GM18867 (cell line): Measurements from ENCODE around the gene A3GALT2.

Experiments used
- ATAC-seq: cut with Tn5 transposase; IDR thresholded peaks from one replicate; pipeline ENCODE4 v1.9.1; 2021; ENCODE audit warnings: mild to moderate bottlenecking, moderate library complexity; ENCODE audit not compliant: unreplicated experiment

The A3GALT2 gene

GRCh38 chr1:33350611-33351280 is 29.8 kb upstream of the A3GALT2 start:
- no peak for ATAC-seq

DNA sequence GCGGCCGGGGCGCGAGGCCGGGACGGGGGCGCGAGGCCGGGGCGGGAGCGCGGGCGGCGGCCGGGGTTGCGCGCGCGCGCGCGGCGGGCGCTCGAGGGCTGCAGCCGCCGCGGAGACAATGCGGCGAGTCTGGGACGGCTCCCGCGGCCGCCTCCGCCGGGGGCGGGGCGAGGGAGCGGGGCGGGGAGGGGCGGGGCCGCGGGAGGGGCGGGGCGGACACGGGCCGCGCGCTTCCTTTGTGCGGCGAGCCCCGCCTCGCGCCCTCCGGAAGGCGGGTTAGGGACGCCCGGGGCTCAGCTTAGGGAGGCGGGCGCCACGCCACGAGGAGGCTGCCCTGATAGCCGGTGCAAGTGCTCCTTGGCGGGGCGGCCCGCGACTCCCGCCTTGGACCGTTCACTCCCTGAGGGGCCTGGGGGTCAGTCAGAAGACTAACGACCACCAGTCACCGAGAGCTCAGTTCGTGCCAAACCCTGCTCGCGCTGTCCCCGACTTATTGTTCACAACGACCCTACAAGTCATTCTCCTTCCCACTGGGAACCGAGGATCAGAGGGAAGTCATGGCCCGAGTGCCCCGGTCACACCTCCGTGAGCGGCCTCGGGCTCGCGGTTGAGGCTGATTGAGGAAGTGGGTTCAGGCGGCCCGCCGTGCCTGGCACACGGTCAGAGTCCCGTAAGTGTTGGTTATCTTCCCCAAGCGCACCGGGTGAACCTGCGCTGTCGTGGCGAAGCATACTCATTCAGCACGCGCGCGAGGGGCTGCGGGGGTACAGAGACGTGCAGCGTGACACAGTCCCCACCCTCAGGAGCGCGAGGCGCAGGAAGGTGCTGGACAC is 29.1 kb upstream of the A3GALT2 start:
- peak; percentile 84 for ATAC-seq

GRCh38 chr1:33349081-33349759 is 28.3 kb upstream of the A3GALT2 start:
- ATAC-seq: peak; percentile 36

GRCh38 chr1:33348676-33349080 is 27.8 kb upstream of the A3GALT2 start:
- ATAC-seq: no peak

- no peak for ATAC-seq
Measured at GRCh38 chr1:33348194-33348593, 27.3 kb upstream of the A3GALT2 start.

DNA sequence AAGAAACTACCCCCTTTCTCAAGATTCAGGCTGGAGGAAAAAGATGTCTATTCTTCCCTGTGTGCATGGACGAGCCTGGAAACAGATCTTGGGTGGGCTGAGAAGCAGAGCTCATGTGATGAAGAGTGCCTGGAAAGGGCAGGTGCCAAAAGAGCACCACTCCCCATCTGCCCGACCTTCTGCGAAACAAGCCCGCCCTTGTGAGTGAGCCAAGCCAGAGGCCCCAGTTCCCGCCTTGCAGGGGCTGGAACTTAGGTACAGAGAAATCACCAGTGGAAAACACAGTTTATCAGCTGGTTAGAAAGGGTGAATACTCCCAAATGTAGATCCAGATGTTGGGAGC is 26.7 kb upstream of the A3GALT2 start:
- no peak for ATAC-seq

GRCh38 chr1:33346927-33347649 is 26.2 kb upstream of the A3GALT2 start:
- no peak for ATAC-seq

- no peak for ATAC-seq
Measured at GRCh38 chr1:33346533-33346926, 25.6 kb upstream of the A3GALT2 start.

GRCh38 chr1:33344896-33345560 is 24.1 kb upstream of the A3GALT2 start:
- no peak for ATAC-seq

DNA sequence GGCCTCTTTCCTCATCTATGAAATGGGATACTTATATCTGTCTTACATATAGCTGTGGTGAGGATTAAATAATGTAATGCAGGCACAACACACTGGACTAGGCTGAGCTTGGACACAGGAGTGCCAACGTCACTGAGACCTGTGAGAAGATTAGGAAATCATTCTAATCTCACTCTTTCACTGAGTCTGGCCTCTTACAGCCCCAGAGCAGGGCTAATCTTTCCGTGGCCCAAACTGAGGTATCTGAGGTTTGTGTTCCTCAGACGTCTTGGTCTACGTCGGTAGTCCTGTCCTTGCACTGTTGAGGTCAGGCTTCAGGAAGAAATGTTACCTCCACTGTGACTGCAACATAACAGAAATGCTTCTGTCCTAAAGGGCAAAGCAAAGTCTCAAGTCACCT is 22.6 kb upstream of the A3GALT2 start:
- no peak for ATAC-seq

- ATAC-seq: no peak
Measured at GRCh38 chr1:33342041-33342723, 21.3 kb upstream of the A3GALT2 start.

DNA sequence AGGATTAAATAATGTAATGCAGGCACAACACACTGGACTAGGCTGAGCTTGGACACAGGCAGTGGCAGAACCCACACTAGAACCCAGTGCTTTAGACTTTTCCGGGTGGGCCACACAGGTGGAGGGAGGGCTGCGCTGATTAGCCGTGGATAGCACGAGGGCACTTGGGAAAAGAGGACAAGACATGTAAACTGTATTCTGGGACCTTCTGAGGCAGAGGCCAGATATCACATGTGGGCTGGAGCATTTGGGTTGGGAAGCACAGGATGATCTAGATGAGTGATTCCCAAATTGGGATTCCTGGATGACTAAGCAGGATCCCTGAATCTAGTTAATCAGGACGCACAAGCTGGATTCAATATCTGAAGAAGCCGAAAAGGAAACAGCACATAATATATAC is 20.3 kb upstream of the A3GALT2 start:
- ATAC-seq: no peak

GRCh38 chr1:33339413-33339812 is 18.5 kb upstream of the A3GALT2 start:
- no peak for ATAC-seq

- no peak for ATAC-seq
Measured at GRCh38 chr1:33338440-33339211, 17.7 kb upstream of the A3GALT2 start.

DNA sequence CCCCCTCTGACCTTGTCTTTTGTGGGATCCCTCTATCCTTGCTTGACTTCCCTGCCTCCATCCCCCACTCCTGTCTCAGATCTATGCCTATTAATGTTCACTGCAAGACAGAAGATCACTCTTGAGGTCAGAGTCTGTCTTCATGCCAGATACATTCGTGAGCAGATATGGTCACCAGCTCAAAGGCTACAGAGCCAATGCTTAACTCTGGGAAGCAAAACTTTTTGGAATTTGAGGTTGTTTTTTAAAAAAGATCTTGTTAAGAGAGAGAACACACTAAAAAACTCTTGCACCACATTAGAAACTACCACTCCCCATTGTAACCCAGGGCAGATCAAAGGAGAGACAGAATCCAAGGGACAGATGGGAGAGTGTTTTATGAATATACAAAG is 17.1 kb upstream of the A3GALT2 start:
- no peak for ATAC-seq

GRCh38 chr1:33337441-33337840 is 16.5 kb upstream of the A3GALT2 start:
- no peak for ATAC-seq

DNA sequence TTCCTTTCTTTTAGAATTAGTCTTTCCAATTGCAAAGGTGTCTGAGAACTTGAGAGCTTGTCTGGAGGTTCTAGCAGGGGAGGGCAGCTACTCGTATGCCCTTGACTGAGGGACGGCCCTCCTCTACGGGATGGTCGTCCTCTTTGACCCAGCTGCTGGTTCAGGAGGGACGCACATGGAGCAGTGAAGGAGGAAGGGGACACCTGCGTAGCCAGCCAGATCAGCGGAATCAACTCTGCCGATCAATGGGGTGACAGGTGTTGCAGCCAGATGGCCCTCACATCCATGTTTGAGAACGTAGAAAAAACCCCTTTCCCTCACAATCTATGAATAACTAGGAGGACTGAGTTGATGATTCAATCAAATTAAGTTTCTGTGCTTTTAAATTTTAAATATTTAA is 15.7 kb upstream of the A3GALT2 start:
- ATAC-seq: no peak

DNA sequence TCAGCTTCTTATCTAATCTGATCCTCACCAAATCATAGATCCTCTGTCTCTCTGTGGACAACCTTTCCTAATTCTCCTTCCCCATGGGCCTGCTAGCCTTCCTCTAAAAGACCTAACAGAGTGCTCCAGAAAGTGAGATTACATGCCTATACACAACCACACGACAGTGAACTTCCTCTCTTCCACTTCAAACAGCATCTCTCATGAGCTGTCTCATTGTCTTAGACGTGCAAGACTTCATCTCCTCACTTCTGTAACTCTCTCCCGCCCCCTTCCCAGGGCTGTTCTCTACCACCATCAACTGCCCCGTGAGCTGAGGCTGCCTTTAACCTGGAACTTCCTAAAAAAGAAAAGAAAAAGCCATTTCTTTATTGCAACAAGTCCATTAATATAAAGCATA is 14.1 kb upstream of the A3GALT2 start:
- no peak for ATAC-seq

- no peak for ATAC-seq
Measured at GRCh38 chr1:33334081-33334552, 13.2 kb upstream of the A3GALT2 start.
